ENCODE measurements around the gene CACNA1H. TPM values are rescaled to one million over a fixed set of nuclear protein-coding genes. Genes with fewer than 3 reads are reported as not detected.
"Not testable (repeated sequence)": the region's sequence is repeated elsewhere in the genome, so short reads cannot be mapped to it uniquely, and the experiment has no call there.

CACNA1H gene
- total RNA-seq, 1 donor from 2014 or later = 40.3 TPM

GRCh38 chr16:1225728-1226311 lies 72.9 kb downstream of the CACNA1H start:
- DNase-seq = not testable (repeated sequence)

GRCh38 chr16:1226692-1227091 lies 73.8 kb downstream of the CACNA1H start:
- not testable (repeated sequence) for DNase-seq

GRCh38 chr16:1228227-1228626 lies 75.3 kb downstream of the CACNA1H start:
- not testable (repeated sequence) for DNase-seq

GRCh38 chr16:1229476-1229875 lies 76.6 kb downstream of the CACNA1H start:
- not testable (repeated sequence) for DNase-seq

- DNase-seq = not testable (repeated sequence)
These were observed 77.2 kb downstream of the CACNA1H start, which contains the start of gene TPSB2 for GRCh38 chr16:1230084-1230470. TPSB2 (minus strand) TSS chr16:1230184; CDS start chr16:1229951, 233 bp downstream.

- DNase-seq = not testable (repeated sequence)
These were observed 77.7 kb downstream of the CACNA1H start for GRCh38 chr16:1230471-1231212.

- DNase-seq = not testable (repeated sequence)
These were observed 78.4 kb downstream of the CACNA1H start for GRCh38 chr16:1231301-1231700.

- DNase-seq = not testable (repeated sequence)
These were observed 79.3 kb downstream of the CACNA1H start for GRCh38 chr16:1232049-1232748.

GRCh38 chr16:1236659-1237058 lies 83.8 kb downstream of the CACNA1H start:
- not testable (repeated sequence) for DNase-seq

- no peak for DNase-seq
These were observed 85.1 kb downstream of the CACNA1H start for GRCh38 chr16:1237990-1238389.

GRCh38 chr16:1238909-1239308 lies 86.0 kb downstream of the CACNA1H start:
- not testable (repeated sequence) for DNase-seq

GRCh38 chr16:1239575-1239974 lies 86.7 kb downstream of the CACNA1H start:
- DNase-seq = not testable (repeated sequence)

- not testable (repeated sequence) for DNase-seq
These were observed 87.5 kb downstream of the CACNA1H start, which contains the start of gene TPSAB1 for GRCh38 chr16:1240436-1240835. TPSAB1 (plus strand) TSS chr16:1240705; CDS start chr16:1240939, 234 bp downstream.

GRCh38 chr16:1241081-1241480 lies 88.2 kb downstream of the CACNA1H start:
- not testable (repeated sequence) for DNase-seq

GRCh38 chr16:1243363-1243762 lies 90.5 kb downstream of the CACNA1H start:
- not testable (repeated sequence) for DNase-seq

- peak; percentile 12 for DNase-seq
These were observed 91.3 kb downstream of the CACNA1H start for GRCh38 chr16:1243907-1244850.

- no peak for DNase-seq
These were observed 92.0 kb downstream of the CACNA1H start for GRCh38 chr16:1244881-1245280.

GRCh38 chr16:1245452-1246020 lies 92.6 kb downstream of the CACNA1H start:
- no peak for DNase-seq

GRCh38 chr16:1247903-1248537 lies 95.1 kb downstream of the CACNA1H start:
- not testable (repeated sequence) for DNase-seq

GRCh38 chr16:1249031-1249755 lies 96.3 kb downstream of the CACNA1H start:
- DNase-seq = not testable (repeated sequence)
